GDM1 (cell line): ENCODE data around the gene B3GAT3.
"Not testable (repeated sequence)": the region's sequence is repeated elsewhere in the genome, so short reads cannot be mapped to it uniquely, and the experiment has no call there.

Experiments used
- DNase-seq: peaks from one replicate; lab custom pipeline; 2025; lab: John Stamatoyannopoulos, UW

The B3GAT3 gene

DNA sequence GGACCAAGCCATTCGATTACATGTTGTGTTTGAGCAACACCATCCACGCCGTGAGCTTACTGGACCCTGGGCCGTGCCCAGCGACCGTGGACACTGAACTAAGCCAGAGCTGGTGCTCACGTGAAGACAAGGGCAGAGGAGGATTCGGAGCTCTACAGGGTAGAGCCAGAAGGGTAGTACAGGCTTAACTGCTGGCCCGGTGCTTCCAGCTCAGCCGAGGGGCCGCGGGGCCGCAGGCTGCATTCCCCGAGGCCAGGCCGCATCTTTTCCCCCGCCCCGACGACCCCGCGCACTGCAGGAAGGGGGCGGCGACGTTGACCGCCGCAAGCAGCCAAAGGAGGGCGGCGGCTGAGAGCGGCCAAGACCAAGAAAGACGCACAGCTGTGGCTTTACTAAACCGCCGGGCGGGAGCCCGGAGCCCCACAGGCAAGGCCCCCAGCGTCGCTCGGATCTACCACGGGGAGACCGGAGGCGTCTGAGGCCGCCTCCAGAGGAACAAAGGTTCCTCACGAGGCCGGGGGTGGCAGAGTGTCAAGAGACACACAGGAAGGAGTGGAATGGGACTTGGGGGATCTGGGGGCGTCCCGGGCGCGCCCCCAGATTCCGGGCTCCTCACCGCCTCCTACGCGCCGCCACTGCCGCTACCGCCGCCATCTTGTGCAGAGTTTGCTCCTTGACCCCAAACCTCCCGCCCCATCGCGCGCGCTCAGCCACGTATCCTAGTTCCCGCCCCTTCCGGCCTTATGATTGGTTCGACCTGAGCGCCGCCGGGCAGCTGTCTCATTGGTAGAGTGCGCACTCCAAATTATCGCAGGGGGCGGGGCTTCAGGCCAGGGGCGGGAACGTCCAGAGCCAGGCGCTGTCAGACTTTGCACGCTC is 24.4 kb upstream of the B3GAT3 start, which contains the start of gene GANAB:
TSS of gene GANAB (minus strand) at position 668 of the 879 bp plus-strand sequence. CDS start at position 654, 14 bp downstream.
- DNase-seq: peak; percentile 93

DNA sequence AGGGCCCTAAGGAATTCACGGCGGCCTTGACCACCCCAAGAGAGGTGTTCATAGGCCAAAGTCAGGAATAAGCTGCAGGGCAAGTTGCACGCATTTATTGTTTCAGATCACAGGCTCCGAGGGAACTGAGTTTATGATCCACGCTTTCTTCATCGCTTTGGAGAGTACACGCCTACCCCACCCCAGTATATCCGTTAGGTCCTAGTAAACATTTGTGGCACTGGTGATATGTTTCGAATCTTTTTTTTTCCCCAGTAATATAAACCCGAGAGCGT is 23.8 kb upstream of the B3GAT3 start:
- DNase-seq: no peak

DNA sequence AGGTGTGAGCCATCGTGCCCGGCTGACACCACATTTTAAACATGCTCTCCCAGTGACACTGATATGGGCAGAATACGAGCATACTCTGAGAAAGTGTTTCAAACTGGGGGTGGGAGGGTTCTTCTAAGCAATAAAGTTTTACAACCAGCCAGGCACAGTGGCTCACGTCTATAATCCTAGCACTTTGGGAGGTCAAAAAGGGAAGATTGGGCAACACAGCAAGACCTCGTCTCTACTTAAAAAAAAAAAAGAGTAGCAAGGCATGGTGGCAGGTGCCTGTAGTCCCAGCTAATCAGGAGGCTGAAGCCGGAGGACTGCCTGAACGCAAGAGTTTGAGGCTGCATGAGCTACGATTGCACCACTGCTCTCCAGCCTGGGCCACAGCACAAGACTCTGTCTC is 22.4 kb upstream of the B3GAT3 start:
- DNase-seq: no peak

DNA sequence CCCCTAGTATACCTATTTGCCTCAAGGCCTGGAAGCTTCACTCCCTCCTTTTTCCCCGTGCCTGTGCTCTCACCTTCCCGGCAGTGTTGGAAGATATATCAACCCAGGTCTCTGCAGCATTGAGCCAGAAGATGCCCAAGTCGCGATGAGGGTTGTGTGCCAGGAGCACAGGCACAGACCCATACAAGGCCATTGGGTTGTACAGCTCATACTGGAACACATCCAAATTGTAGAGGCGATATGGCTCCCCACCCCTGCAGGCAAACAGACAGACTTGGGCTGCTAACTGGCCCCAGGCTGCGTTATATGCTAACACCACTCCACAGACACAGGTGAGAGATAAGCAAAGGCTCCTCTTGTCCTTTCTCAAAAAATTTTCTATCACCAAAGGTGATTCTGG is 10.7 kb upstream of the B3GAT3 start:
- DNase-seq: no peak

DNA sequence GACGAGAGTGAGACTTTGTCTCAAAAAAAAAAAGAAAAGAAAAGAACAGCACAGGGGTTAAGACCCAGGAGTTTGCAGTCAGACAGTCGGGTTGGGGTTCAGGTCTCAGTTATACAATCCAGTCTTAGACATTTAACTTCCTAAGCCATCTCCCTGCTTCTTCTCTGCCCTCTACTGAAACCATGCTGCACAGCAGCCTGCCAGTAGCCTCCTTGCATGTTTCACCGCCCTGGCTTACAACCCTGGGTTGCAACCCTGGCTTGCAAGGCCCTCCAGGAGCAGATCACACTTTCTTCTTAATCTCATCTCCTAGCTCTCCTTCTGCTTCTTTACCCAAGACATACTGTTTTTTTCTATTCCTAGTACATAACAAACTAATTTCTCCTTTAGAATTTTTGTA is 5.9 kb upstream of the B3GAT3 start:
- no peak for DNase-seq

DNA sequence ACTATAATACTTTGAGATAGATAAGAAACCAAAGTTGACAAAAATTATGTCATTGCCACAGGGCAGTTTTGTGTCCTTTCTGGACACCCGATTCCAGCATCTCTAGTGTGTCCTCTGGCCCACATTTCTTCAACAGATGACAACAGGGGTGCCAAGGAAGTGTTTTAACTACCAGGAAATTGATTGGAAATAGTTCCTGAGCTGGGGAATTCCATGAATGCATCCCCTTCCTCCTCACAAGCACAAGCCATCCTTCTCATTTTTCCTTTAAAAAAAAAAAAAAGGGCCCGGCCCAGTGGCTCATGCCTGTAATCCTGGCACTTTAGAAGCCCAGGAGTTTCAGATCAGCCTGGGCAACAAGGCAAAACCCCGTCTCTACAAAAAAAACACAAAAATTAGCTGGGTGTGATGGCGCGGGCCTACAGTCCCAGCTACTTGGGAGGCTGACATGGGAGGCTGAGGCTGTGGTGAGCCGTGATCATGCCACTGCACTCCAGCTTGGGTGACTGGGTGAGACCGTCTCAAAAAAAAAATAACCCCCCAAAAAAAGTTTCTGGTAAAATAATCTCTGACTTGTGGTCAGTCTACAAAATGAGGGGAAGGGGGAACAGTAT is 797 bp upstream of the B3GAT3 start:
- DNase-seq: no peak

DNA sequence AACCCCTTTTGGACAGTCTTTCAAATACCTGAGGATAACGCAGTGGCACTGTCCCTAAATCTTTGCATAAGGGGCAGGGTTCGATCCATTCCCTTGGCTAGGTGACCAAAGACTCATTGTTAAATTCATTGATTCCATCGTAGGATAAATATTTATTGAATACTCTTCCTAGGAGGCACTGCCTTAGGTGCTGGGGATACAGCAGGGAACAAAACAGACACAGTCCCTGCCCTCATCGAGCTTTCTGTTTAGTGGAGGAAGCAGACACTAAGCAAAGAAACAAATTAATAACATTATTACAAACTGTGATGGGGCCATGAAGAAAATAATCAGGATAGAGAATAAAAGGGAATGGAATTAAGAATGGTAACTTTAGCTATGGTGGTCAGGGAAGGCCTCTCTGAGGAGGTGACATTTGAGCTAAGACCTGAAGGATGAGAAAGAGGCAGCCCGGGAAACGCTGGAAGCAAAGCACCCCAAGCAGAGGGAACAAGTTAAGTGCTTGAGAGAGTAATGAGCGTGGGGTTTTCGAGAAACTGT is 689 bp downstream of the B3GAT3 start:
- DNase-seq: no peak

DNA sequence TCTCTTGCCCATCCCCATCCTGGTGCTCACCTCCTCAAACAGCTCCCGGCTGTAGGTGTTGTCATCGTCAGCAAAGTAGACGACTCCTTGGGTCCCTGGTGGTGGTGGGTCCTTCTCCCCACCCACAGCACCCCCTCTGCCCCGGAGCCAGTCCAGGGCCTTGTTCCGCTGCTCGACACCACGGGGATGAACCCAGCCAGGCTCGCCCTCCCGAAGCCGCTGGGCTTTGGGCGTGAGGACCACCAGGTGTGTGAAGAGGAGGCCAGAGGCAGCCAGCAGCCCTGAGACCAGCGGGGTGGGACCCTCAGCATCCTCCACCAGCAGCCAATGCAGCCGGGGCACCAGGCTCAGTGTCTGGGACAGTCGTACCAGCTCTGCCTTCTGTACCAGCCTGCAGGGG is 4.8 kb downstream of the B3GAT3 start:
- not testable (repeated sequence) for DNase-seq

DNA sequence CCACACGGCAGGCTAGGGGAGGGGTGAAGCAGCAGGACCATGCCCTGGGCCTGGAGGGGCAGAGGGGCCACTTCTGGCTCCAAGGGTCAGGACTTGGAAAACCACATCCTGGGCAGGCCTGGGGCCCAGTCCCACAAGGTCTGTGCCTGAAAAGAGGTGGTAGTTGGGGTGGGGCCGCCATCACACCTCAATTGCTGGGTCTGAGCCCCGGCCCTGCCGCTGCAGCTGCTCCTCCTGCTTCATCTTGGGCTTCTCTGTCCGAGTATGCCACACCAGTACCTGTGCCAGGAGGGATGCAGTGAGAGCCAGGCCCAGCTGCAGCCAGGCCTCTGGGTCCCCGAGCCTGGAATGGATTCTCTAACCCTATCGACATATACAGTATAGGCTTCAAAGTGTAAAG is 6.3 kb downstream of the B3GAT3 start:
- no peak for DNase-seq

DNA sequence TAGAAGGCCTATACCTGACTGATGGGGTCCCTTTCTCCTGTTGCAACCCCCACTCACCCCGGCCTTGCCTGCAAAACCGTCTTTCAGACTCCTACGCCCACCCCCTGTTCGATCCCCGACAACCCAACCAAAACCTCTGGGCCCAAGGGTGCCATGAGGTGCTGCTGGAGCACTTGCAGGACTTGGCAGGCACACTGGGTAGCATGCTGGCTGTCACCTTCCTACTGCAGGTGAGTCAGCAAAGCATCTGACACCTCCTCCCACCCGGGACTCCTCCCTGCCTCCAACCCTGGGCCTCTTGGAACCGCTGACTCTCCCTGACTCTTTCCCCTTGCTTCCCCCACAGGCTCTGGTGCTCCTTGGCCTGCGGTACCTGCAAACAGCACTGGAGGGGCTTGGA is 7.5 kb downstream of the B3GAT3 start:
- DNase-seq: no peak

DNA sequence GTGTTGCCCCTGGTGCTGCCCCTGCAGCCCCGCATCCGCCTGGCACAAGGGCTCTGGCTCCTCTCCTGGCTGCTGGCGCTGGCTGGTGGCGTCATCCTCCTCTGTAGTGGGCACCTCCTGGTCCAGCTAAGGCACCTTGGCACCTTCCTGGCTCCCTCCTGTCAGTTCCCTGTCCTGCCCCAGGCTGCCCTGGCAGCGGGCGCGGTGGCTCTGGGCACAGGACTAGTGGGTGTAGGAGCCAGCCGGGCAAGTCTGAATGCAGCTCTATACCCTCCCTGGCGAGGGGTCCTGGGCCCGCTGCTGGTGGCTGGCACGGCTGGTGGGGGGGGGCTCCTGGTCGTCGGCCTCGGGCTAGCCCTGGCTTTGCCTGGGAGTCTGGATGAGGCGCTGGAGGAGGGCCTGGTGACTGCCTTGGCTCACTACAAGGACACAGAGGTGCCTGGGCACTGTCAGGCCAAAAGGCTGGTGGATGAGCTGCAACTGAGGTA is 8.5 kb downstream of the B3GAT3 start:
- no peak for DNase-seq

DNA sequence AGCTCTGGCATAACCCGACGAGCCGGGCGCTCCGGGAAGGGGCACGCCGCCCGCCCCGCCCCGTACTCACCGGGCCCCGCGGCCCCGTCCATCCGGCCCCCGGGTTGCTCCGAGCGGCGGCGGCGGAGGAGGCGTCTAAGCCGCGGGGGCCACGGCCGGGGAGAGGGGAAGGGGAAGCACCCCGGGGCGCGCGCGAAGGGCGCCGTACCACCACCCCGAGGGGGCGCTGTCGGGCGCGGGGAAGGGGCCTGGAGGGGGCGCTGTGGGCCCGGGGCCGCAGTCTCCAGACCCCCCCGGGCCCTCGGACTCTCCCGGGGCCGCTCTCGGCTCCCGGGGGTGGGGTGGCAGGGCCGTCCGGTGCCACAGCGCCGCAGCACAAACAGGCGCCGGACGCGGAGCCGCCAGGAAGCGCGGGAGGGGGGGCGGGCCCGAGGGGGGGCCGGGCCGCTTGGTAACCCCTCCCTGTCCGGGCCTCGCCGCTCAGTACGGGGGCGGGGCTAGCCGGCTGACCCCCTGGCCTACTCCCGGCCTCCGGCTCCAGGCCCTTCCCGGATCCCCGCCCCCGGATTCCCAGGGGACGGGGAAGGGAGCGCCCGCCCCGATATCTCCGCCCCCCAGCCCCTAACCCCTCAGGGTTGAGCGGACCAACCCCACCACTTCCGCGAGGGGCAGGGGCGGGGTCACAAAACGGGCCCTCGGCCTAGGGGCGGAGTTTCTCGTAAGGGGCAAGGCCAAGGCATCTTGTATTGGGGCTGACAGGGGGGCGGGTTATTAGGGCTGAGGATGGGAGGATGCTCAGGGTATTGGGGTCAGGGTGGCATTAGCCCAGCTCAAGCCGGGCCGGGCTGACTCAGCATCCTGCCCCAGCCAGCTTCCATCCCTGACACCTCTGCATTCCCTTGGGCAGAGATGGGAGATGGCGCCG is 9.2 kb downstream of the B3GAT3 start, which contains the start of the genes EML3 and ROM1:
TSS of gene EML3 (minus strand) at position 410 of the 925 bp plus-strand sequence. CDS start at position 92, 318 bp downstream.
TSS of gene ROM1 (plus strand) at position 892 of the 925 bp plus-strand sequence. CDS start at position 917, 25 bp downstream.
- DNase-seq: peak; percentile 90

DNA sequence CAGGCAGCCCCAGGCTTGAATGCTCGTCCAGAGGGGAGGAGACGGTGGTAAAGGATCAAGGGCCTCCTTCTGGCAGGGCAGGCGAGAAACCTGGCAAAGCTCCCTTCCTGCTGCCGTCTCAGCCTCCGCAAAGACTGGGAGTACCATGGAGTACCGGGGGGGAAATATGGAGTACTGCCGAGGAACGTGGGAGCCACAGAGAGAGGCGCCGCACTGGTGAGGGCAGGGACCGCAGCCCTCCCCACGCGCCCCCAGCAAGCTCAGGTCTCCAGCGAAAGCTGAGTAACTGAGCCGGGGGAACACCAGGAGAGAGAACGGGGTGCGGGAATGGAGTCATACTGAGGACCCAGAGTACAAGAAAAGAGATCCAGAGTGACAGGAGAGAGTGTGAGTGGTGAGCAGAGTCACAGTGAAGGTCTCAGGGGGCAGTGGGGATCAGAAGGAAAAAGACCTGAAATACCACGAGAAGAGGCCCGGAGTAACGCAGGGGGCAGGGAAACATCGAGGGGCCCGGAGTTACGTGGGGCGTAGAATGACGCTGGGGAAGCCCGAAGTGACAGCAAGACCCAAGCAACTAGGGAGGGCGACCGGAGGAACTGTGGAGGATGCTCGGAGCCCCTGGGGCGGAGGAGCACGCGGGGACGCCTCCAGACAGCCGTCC is 10.0 kb downstream of the B3GAT3 start:
- peak; percentile 51 for DNase-seq

DNA sequence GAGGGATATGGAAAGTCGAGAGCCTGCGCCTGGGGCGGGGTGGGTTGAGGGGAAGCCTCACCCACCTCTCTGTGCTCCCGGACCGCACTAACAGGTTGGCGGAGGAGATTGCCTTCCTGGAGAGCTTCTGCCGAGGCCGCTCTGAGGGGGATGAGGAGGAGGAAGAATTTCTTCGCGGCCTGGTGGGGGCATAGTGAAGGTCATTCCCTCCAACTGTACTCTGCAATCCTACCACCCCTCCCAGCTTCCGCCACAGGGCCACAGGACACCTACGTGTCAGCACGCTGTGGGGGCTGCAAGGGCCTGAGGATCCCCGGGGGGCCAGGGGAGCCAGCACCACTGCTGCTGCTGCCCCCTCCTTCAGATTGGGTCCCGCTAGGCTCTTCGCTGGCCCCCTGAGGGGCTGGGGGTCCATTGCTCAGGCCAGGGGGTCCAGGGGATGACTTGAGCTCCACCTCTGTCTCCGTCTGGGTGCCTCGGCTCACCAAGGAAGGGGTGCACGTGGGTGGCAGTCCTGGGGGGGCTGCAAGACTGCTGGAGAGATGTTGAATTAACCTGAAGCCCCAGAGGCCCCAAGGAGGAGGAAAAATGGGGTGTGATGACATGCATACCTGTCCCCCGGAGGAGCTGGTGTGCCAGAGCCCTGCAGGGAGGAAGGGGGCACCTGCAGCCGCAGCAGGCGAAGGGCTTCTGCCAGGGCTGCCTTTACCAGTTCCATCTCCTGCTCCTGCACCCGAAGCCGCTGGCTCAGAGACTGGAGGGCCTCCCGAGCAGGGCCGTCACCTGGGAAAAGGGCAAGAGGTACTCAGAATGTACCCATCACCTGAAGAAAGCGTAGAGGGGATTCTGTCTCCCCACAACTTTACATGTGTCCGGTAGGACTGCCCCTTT is 10.7 kb downstream of the B3GAT3 start:
- no peak for DNase-seq

DNA sequence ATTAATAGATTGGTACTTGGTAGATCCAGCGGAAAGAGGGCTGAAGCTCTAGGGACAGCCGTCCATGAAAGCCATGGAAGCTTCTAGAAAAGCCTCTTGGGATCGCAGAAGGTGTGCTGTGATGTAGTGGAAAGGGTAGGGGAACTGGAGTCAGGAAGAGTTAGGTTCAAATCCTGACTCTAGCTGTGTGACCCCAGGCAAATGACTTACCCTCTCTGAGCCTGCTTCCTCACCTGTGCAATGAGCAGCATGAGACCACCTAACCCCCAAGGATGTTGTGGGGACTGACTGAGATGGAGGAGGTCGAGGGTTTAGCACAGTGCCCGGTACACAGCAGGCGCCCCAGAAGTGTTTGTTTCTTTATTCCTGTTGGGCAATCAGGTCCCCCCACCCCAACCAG is 11.4 kb downstream of the B3GAT3 start:
- DNase-seq: no peak

DNA sequence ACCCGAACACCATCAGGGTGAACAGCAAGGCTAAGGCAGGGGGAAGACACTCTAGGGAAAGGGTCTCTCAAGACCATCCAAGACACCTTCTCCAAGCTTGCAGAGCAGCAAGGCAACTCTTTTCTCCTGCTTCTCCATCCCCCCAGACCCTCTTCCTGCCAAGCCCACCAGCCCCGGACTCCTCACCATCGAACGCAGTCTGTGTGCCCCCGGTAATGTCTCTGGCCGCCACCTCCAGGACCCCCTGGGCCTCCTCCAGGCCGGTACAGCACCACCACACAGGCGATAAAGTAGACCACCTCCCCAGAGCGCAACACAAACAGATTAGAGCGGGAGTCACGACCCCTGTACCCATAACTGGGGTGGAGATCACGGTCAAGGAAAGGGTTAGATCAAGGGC is 13.0 kb downstream of the B3GAT3 start:
- DNase-seq: no peak

DNA sequence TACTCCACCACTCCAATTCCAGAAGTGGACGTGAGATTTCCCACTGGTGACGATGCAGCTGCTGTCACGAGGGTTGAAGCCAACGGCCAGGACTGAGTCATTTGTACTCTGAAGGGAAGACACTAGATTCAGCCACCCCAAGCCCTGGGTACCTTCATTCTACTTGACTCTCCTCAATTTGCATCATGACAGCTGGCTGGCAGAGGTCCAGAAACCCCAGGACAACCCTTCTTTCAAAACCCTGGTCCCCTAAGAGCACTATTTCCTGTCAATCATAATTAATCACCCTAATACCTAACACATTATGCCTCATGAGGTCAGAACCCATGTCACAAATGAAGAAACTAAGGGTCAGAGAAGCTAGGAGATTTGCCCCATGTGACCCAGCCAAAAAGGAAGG is 14.1 kb downstream of the B3GAT3 start:
- DNase-seq: no peak

DNA sequence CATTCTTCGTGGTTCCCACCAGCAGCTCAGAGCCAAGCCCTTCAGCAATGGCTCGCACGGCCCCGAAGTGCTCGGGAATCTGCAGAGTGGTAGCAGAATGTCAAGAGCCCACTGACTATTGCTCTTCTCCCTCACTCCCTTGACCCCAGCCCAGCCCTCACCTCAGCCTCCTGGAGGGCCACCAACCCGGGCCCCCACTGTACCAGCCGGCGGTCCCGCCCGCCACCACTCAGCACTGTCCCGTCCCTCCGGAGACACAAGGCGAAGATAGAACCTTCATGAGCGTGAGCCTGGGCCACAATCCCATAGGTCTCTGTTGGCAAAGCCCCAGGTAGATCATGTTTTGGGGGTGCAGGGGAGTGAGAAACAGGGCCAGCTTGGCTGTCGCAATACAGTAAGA is 15.9 kb downstream of the B3GAT3 start:
- no peak for DNase-seq

DNA sequence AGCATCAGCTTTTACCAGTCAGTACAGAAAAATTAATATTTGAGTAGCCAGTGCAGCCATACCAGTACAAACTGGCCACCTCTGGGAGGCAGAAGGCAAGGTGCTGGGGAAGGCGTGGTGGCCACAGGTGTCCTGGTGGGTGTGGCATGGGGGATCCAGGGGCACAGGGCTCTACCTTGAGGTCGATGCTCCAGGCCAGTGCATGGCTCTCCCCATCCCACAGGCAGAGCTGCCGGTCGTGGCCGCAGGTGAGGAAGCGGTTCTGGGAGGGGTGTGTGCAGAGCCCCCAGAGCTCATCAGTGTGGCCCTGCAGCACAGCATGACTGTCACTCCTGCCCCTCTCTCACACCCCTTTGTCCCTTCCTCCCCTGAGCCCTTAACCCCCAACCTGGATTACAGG is 16.3 kb downstream of the B3GAT3 start:
- DNase-seq: no peak

DNA sequence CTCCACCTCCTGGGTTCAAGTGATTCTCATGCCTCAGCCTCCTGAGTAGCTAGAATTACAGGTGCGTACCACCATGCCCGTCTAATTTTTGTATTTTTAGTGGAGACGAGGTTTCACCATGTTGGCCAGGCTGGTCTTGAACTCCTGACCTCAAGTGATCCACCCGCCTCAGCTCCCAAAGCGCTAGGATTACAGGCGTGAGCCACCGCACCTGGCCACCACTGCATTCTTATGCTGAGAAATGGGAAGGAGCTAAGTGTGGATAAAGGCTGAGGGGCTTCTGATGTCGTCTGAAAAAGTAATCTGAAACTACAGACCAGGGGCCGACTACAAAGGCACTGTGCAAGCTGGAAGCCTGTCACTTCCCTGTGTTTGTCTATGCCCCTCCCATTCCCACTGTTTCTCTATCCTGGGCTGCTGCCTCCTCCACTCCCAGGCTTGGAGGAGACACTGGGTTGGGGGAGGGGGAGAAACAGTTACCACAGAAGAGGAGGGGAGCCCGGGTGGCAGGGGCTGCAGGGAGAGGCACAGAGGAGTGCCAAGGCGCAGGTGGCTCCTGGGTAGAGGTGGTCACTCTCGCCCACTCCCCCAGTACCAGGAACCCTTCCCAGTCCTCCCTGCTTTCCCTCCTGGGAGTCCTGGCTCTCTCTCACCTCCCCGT is 17.2 kb downstream of the B3GAT3 start:
- DNase-seq: no peak
